CD4-positive, alpha-beta T cell treated with Interleukin-4 for 4 hours (primary cell): ENCODE measurements around the gene SEC14L5.

ENCODE experiments used
- DNase-seq: peaks from one replicate; pipeline ENCODE4 v3.0.0-alpha.2; 2020

The SEC14L5 gene

GRCh38 chr16:5045499-5046115 lies 87.5 kb downstream of the SEC14L5 start:
- no peak for DNase-seq

GRCh38 chr16:5046914-5047313 lies 88.8 kb downstream of the SEC14L5 start:
- no peak for DNase-seq

- no peak for DNase-seq
Observed at GRCh38 chr16:5054876-5055865, 97.0 kb downstream of the SEC14L5 start.

- peak; percentile 33 for DNase-seq
Observed at GRCh38 chr16:5056352-5056751, 98.2 kb downstream of the SEC14L5 start.

GRCh38 chr16:5058476-5058875 lies 100.3 kb downstream of the SEC14L5 start:
- DNase-seq, result no peak

- DNase-seq, result no peak
Observed at GRCh38 chr16:5059386-5060072, 101.4 kb downstream of the SEC14L5 start.

- DNase-seq, result no peak
Observed at GRCh38 chr16:5060073-5060641, 102.0 kb downstream of the SEC14L5 start.

- DNase-seq, result no peak
Observed at GRCh38 chr16:5062051-5062450, 103.9 kb downstream of the SEC14L5 start.

- no peak for DNase-seq
Observed at GRCh38 chr16:5062790-5063765, 104.9 kb downstream of the SEC14L5 start.

- no peak for DNase-seq
Observed at GRCh38 chr16:5064915-5065314, 106.8 kb downstream of the SEC14L5 start.

- no peak for DNase-seq
Observed at GRCh38 chr16:5065326-5065725, 107.2 kb downstream of the SEC14L5 start.

- no peak for DNase-seq
Observed at GRCh38 chr16:5065813-5066212, 107.7 kb downstream of the SEC14L5 start, which contains the start of gene C16orf89. Gene C16orf89, minus strand, starts transcription at chr16:5065956. Its CDS starts 48 bp downstream, at chr16:5065908.

GRCh38 chr16:5066511-5066910 lies 108.4 kb downstream of the SEC14L5 start:
- no peak for DNase-seq
